Measurements from ENCODE around the gene KDM8. TPM values are rescaled to one million over a fixed set of nuclear protein-coding genes. Genes with fewer than 3 reads are reported as not detected.

KDM8 gene
- total RNA-seq, 1 experiment from 2014 or later = 7.9 TPM

- H3K27ac ChIP-seq (ENCODE audit: low read length) = no peak overlapping the region
- ChIA-PET POLR2A (no interaction called here), CTCF (no interaction called here)
- no peaks in the 10 kb centered on the region for H3K9me3 ChIP-seq (ENCODE audit: control insufficient read depth, insufficient read depth, low read depth, low read length)
- TF ChIP-seq TCF7L2 (IDR thresholded peaks at IDR 0.05; ENCODE audit: low read depth, low read length) = no peak
- no peak for TF ChIP-seq SIN3A (IDR thresholded peaks at IDR 0.05; ENCODE audit: borderline replicate concordance, insufficient read depth, low read depth, low read length)
- no peak for TF ChIP-seq POLR2AphosphoS5 (IDR thresholded peaks at IDR 0.05; ENCODE audit: low read depth, low read length)
- no TSS peak for BruUV-seq (replicated peaks)
- no peaks in the 10 kb centered on the region for H3K4me1 ChIP-seq (ENCODE audit: control insufficient read depth, insufficient read depth, low read length)
- in situ Hi-C loops (cut with HindIII; ENCODE audit: low pct_unique_long_range_greater_than_20kb, low sequenced_read_pairs) (no loop called here), intact Hi-C loops (cut with micrococcal nuclease; ENCODE audit: unreplicated experiment) (no loop called here)
- no peaks in the 10 kb centered on the region for H3K36me3 ChIP-seq (ENCODE audit: control insufficient read depth, insufficient read depth, low read length)
- ATAC-seq (no peak), DNase-seq (ENCODE audit: low read depth, low spot score) (no peak)
- H3K4me3 ChIP-seq (ENCODE audit: low read depth in 2 of 2, low read length in 2 of 2) = no peak overlapping the region
- no peaks in the 10 kb centered on the region for H3K27me3 ChIP-seq (ENCODE audit: control insufficient read depth, insufficient read depth, low read length)
Observed at GRCh38 chr16:27181019-27181790, 22.1 kb upstream of the KDM8 start.

DNA sequence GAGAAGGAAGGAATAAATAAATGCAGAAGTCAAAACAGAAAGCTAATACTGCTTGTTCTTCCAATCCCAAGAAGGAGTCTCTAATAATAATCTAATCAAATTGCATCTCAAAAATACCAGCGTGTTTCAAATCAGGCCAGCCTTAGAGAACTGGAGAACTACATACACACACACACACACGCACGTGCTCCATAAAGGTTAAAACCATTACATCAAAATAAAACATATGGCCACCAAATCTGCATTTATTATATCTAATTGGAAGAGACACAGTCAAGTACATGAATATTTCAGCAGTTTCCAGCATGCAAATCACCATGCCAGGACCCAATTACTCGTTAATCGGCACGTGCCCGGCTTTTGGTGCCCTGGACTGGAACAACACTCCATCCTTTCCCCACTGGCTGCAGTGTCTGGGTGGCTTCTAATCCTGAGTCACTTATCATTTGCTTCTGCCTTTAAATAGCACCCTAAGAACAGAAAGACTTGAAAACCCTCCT, 20.4 kb upstream of the KDM8 start:
- Histone ChIP-seq H3K27me3 (ENCODE audit: control insufficient read depth, insufficient read depth, low read length) (no peaks in the 10 kb centered on the region), H3K27ac (ENCODE audit: low read length) (no peak overlapping the region), H3K36me3 (ENCODE audit: control insufficient read depth, insufficient read depth, low read length) (no peaks in the 10 kb centered on the region), H3K4me1 (ENCODE audit: control insufficient read depth, insufficient read depth, low read length) (no peaks in the 10 kb centered on the region), H3K4me3 (ENCODE audit: low read depth in 2 of 2, low read length in 2 of 2) (no peak overlapping the region), H3K9me3 (ENCODE audit: control insufficient read depth, insufficient read depth, low read depth, low read length) (no peaks in the 10 kb centered on the region)
- intact Hi-C loops (cut with micrococcal nuclease; ENCODE audit: unreplicated experiment) = no loop called here
- ChIA-PET CTCF (no interaction called here), POLR2A (no interaction called here)
- no TSS peak for BruUV-seq (replicated peaks)
- no peak for ATAC-seq
- DNase-seq (ENCODE audit: low read depth, low spot score) = no peak
- in situ Hi-C loops (cut with HindIII; ENCODE audit: low pct_unique_long_range_greater_than_20kb, low sequenced_read_pairs) = no loop called here
- no peak for TF ChIP-seq TCF7L2 (IDR thresholded peaks at IDR 0.05; ENCODE audit: low read depth, low read length)
- TF ChIP-seq CTCF (IDR thresholded peaks at IDR 0.05) = no peak
- TF ChIP-seq, protein P1, sequence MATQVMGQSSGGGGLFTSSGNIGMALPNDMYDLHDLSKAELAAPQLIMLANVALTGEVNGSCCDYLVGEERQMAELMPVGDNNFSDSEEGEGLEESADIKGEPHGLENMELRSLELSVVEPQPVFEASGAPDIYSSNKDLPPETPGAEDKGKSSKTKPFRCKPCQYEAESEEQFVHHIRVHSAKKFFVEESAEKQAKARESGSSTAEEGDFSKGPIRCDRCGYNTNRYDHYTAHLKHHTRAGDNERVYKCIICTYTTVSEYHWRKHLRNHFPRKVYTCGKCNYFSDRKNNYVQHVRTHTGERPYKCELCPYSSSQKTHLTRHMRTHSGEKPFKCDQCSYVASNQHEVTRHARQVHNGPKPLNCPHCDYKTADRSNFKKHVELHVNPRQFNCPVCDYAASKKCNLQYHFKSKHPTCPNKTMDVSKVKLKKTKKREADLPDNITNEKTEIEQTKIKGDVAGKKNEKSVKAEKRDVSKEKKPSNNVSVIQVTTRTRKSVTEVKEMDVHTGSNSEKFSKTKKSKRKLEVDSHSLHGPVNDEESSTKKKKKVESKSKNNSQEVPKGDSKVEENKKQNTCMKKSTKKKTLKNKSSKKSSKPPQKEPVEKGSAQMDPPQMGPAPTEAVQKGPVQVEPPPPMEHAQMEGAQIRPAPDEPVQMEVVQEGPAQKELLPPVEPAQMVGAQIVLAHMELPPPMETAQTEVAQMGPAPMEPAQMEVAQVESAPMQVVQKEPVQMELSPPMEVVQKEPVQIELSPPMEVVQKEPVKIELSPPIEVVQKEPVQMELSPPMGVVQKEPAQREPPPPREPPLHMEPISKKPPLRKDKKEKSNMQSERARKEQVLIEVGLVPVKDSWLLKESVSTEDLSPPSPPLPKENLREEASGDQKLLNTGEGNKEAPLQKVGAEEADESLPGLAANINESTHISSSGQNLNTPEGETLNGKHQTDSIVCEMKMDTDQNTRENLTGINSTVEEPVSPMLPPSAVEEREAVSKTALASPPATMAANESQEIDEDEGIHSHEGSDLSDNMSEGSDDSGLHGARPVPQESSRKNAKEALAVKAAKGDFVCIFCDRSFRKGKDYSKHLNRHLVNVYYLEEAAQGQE (IDR thresholded peaks at IDR 0.05; ENCODE audit: insufficient read depth in 1 of 2, low read depth in 2 of 2, low read length in 1 of 2) = no peak
- TF ChIP-seq SIN3A (IDR thresholded peaks at IDR 0.05; ENCODE audit: borderline replicate concordance, insufficient read depth, low read depth, low read length) = no peak
- no peak for TF ChIP-seq POLR2AphosphoS5 (IDR thresholded peaks at IDR 0.05; ENCODE audit: low read depth, low read length)

GRCh38 chr16:27185776-27186130, 17.6 kb upstream of the KDM8 start:
- no TSS peak for BruUV-seq (replicated peaks)
- POLR2A ChIA-PET = no interaction called here
- intact Hi-C loops (cut with micrococcal nuclease; ENCODE audit: unreplicated experiment) = no loop called here

More at GRCh38 chr16:27185776-27186130, 17.6 kb upstream of the KDM8 start:
- no peaks in the 10 kb centered on the region for H3K27me3 ChIP-seq (ENCODE audit: control insufficient read depth, insufficient read depth, low read length)
- H3K4me3 ChIP-seq (ENCODE audit: low read depth in 2 of 2, low read length in 2 of 2) = no peak overlapping the region
- CTCF ChIA-PET = interaction anchor here (0.5 kb wide), 1 partner anchor 16 kb away, joined by 5 read pairs; no protein-coding TSS in a partner anchor
- H3K27ac ChIP-seq (ENCODE audit: low read length) = no peak overlapping the region
- ATAC-seq (no peak), DNase-seq (ENCODE audit: low read depth, low spot score) (no peak)
- H3K4me1 ChIP-seq (ENCODE audit: control insufficient read depth, insufficient read depth, low read length) = no peaks in the 10 kb centered on the region; the same call in 1 of the 2 replicates
- H3K36me3 ChIP-seq (ENCODE audit: control insufficient read depth, insufficient read depth, low read length) = no peaks in the 10 kb centered on the region
- in situ Hi-C loops (cut with HindIII; ENCODE audit: low pct_unique_long_range_greater_than_20kb, low sequenced_read_pairs) = no loop called here
- TF ChIP-seq POLR2AphosphoS5 (IDR thresholded peaks at IDR 0.05; ENCODE audit: low read depth, low read length) (no peak), CTCF (IDR thresholded peaks at IDR 0.05) (no peak), TCF7L2 (IDR thresholded peaks at IDR 0.05; ENCODE audit: low read depth, low read length) (no peak), SIN3A (IDR thresholded peaks at IDR 0.05; ENCODE audit: borderline replicate concordance, insufficient read depth, low read depth, low read length) (no peak)
- TF ChIP-seq, protein P1 (IDR thresholded peaks at IDR 0.05; ENCODE audit: insufficient read depth in 1 of 2, low read depth in 2 of 2, low read length in 1 of 2) = no peak
- no peaks in the 10 kb centered on the region for H3K9me3 ChIP-seq (ENCODE audit: control insufficient read depth, insufficient read depth, low read depth, low read length)

All from Panc1 (cell line).